ENCODE results near the gene FNDC3B.

Gene FNDC3B

GRCh38 chr3:172303941-172304558 is 264.7 kb downstream of the FNDC3B start:
- no peak for DNase-seq

- DNase-seq, result peak; percentile 12
Measured at GRCh38 chr3:172305552-172305951, 266.2 kb downstream of the FNDC3B start.

- no peak for DNase-seq
Measured at GRCh38 chr3:172305974-172306373, 266.6 kb downstream of the FNDC3B start.

- DNase-seq, result no peak
Measured at GRCh38 chr3:172307141-172307560, 267.8 kb downstream of the FNDC3B start.

- DNase-seq, result no peak
Measured at GRCh38 chr3:172309059-172309458, 269.7 kb downstream of the FNDC3B start.

GRCh38 chr3:172309741-172310427 is 270.5 kb downstream of the FNDC3B start:
- no peak for DNase-seq

GRCh38 chr3:172310428-172310760 is 271.0 kb downstream of the FNDC3B start:
- no peak for DNase-seq

GRCh38 chr3:172311217-172311616 is 271.8 kb downstream of the FNDC3B start:
- no peak for DNase-seq

GRCh38 chr3:172312001-172312400 is 272.6 kb downstream of the FNDC3B start:
- DNase-seq, result no peak

GRCh38 chr3:172312711-172313110 is 273.3 kb downstream of the FNDC3B start:
- no peak for DNase-seq

- no peak for DNase-seq
Measured at GRCh38 chr3:172313671-172314070, 274.3 kb downstream of the FNDC3B start.

- no peak for DNase-seq
Measured at GRCh38 chr3:172314591-172315160, 275.3 kb downstream of the FNDC3B start.

- DNase-seq, result peak; percentile 34
Measured at GRCh38 chr3:172315401-172316091, 276.2 kb downstream of the FNDC3B start.

- DNase-seq, result no peak
Measured at GRCh38 chr3:172316758-172317157, 277.4 kb downstream of the FNDC3B start.

- DNase-seq, result no peak
Measured at GRCh38 chr3:172317481-172317880, 278.1 kb downstream of the FNDC3B start.

GRCh38 chr3:172317984-172318383 is 278.6 kb downstream of the FNDC3B start:
- DNase-seq, result peak; percentile 66

- DNase-seq, result no peak
Measured at GRCh38 chr3:172319595-172319994, 280.2 kb downstream of the FNDC3B start.

- no peak for DNase-seq
Measured at GRCh38 chr3:172320468-172320867, 281.1 kb downstream of the FNDC3B start.

- no peak for DNase-seq
Measured at GRCh38 chr3:172321035-172321434, 281.7 kb downstream of the FNDC3B start.

GRCh38 chr3:172323894-172324610 is 284.7 kb downstream of the FNDC3B start:
- no peak for DNase-seq

GRCh38 chr3:172324611-172325203 is 285.3 kb downstream of the FNDC3B start:
- no peak for DNase-seq

- DNase-seq, result no peak
Measured at GRCh38 chr3:172325461-172325860, 286.1 kb downstream of the FNDC3B start.

GRCh38 chr3:172326993-172327392 is 287.6 kb downstream of the FNDC3B start:
- DNase-seq, result no peak
